ENCODE data around the gene RAB7B. TPM values are rescaled to one million over a fixed set of nuclear protein-coding genes. Genes with fewer than 3 reads are reported as not detected.

RAB7B gene
- total RNA-seq, 2 donors from 2014 or later = 16.1 to 17.5 TPM

DNA sequence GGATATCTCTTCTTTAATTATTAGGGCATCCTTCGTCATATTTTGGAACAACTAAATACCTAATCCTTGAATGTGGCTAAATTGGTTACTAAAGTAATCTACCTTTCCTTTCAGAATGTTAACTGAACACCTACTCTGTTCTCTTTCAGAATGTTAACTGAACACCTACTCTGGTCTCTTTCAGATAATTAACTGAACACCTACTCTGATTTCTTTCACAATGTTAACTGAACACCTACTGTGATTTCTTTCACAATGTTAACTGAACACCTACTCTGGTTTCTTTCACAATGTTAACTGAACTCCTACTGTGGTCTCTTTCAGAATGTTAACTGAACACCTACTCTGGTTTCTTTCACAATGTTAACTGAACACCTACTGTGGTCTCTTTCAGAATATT is 21.9 kb downstream of the RAB7B start:
- H3K27ac ChIP-seq = no peak overlapping the region
- TF ChIP-seq POLR2AphosphoS5 (IDR thresholded peaks at IDR 0.05) = no peak
- no peak for TF ChIP-seq POLR2A (IDR thresholded peaks at IDR 0.05)
- TF ChIP-seq, protein P1, sequence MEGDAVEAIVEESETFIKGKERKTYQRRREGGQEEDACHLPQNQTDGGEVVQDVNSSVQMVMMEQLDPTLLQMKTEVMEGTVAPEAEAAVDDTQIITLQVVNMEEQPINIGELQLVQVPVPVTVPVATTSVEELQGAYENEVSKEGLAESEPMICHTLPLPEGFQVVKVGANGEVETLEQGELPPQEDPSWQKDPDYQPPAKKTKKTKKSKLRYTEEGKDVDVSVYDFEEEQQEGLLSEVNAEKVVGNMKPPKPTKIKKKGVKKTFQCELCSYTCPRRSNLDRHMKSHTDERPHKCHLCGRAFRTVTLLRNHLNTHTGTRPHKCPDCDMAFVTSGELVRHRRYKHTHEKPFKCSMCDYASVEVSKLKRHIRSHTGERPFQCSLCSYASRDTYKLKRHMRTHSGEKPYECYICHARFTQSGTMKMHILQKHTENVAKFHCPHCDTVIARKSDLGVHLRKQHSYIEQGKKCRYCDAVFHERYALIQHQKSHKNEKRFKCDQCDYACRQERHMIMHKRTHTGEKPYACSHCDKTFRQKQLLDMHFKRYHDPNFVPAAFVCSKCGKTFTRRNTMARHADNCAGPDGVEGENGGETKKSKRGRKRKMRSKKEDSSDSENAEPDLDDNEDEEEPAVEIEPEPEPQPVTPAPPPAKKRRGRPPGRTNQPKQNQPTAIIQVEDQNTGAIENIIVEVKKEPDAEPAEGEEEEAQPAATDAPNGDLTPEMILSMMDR (IDR thresholded peaks at IDR 0.05) = no peak
- no peaks in the 10 kb centered on the region for H3K27me3 ChIP-seq (replicated peaks; ENCODE audit: insufficient read depth)
- no peak for DNase-seq (ENCODE audit: low spot score)
- 100% methylated on average over 1 of the region's 1 CpG for WGBS
- H3K36me3 ChIP-seq = no peaks in the 10 kb centered on the region
- H3K4me1 ChIP-seq (replicated peaks) = no peaks in the 10 kb centered on the region
- intact Hi-C loops (cut with DNase I) = no loop called here
- no peak overlapping the region for H3K4me3 ChIP-seq
- H3K9me3 ChIP-seq = no peaks in the 10 kb centered on the region

DNA sequence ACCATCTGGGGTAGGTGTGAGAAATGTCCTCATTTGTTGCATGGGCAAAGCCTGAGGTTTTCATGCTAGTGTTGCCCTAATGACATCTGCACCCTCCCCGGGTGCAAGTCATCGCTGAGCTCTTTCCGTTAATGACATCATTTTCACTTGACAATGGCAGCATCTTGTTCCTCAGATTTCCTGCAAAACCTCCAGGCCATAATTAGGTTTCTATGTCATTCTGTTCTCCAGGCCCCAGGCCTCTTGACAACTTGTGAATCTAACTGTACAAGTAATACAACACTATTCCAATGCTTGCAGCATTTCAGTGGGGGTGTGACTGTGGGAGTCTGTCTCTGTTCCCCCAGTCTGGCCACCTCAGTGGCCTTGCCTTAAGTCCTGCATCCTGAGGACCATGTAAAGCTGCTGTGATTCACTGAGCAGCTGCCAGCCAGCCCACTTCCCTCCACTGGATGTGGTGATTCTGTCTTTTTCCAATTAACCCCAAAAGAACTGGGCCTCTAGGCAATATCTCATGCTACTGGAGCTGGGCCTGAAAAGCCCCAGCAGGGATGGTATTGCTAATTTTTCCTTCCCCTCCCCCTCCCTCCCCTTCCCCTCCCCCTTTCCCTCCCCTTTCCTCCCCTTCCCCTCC is 22.8 kb downstream of the RAB7B start:
- DNase-seq (ENCODE audit: low spot score) = no peak
- no peaks in the 10 kb centered on the region for H3K9me3 ChIP-seq
- H3K4me3 ChIP-seq = no peak overlapping the region
- no peaks in the 10 kb centered on the region for H3K27me3 ChIP-seq (replicated peaks; ENCODE audit: insufficient read depth)
- intact Hi-C loops (cut with DNase I) = no loop called here
- WGBS = 68% methylated on average over 3 of the region's 3 CpGs
- no peaks in the 10 kb centered on the region for H3K4me1 ChIP-seq (replicated peaks)
- H3K36me3 ChIP-seq = no peaks in the 10 kb centered on the region
- no peak overlapping the region for H3K27ac ChIP-seq
- TF ChIP-seq POLR2A (IDR thresholded peaks at IDR 0.05) (no peak), POLR2AphosphoS5 (IDR thresholded peaks at IDR 0.05) (no peak)
- TF ChIP-seq, protein P1 (IDR thresholded peaks at IDR 0.05) = no peak

DNA sequence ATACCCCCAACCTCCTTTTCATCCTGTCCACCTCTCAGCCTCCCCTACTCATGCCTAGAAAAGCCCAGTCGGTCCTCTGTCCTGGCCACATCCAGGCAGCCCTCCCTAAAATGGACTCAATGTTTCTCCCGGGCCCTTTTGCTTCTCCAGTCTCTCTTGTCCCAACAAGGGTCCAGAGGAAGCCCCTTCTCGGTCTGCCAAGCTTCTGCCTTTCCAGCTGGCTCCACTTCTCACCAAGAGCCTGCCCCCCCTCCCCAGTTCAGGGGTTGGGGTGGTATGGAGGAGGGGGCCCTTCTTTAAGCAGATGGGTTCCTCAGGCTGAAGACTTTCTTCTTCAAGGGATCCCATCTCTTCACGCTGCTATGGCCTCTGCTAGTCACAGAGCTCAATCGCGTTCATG is 23.9 kb downstream of the RAB7B start:
- intact Hi-C loops (cut with DNase I) = loop anchor here (5.0 kb wide), 1 partner anchor 317 kb away; no protein-coding TSS in a partner anchor
- no peak overlapping the region for H3K4me3 ChIP-seq
- no peaks in the 10 kb centered on the region for H3K36me3 ChIP-seq
- WGBS = 89% methylated on average over 6 of the region's 6 CpGs
- H3K27ac ChIP-seq = no peak overlapping the region
- no peaks in the 10 kb centered on the region for H3K9me3 ChIP-seq
- TF ChIP-seq, protein P1 (IDR thresholded peaks at IDR 0.05) = no peak
- no peak for TF ChIP-seq POLR2A (IDR thresholded peaks at IDR 0.05)
- TF ChIP-seq POLR2AphosphoS5 (IDR thresholded peaks at IDR 0.05) = no peak
- no peaks in the 10 kb centered on the region for H3K4me1 ChIP-seq (replicated peaks)
- no peak for DNase-seq (ENCODE audit: low spot score)
- no peaks in the 10 kb centered on the region for H3K27me3 ChIP-seq (replicated peaks; ENCODE audit: insufficient read depth)

DNA sequence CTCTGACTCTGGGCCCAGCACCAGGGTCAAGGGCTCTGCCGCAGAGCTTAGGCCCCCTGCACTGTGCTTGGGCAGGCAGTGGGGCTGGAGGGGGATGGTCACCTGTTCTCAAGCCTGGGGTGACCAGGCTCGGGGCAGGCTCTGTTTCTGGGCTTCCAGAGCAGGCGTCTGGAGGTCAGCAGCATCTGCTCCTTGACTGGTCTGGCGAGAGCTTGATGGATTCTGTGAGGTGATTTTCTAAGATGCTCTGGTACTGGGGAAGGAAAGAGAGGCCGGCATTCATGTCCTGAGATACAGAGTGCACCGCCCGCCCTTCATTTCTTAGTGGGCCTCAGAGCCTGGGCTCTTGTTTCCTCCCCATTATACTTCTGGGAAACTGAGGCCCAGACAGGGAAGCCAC is 24.5 kb downstream of the RAB7B start:
- H3K4me1 ChIP-seq (replicated peaks) = no peaks in the 10 kb centered on the region
- TF ChIP-seq POLR2A (IDR thresholded peaks at IDR 0.05) (no peak), POLR2AphosphoS5 (IDR thresholded peaks at IDR 0.05) (no peak)
- TF ChIP-seq, protein P1 (IDR thresholded peaks at IDR 0.05) = no peak
- 89% methylated on average over 7 of the region's 7 CpGs for WGBS
- no peaks in the 10 kb centered on the region for H3K36me3 ChIP-seq
- intact Hi-C loops (cut with DNase I) = loop anchor here (5.0 kb wide), 1 partner anchor 316 kb away; no protein-coding TSS in a partner anchor
- H3K4me3 ChIP-seq = no peak overlapping the region
- H3K27ac ChIP-seq = no peak overlapping the region
- no peaks in the 10 kb centered on the region for H3K27me3 ChIP-seq (replicated peaks; ENCODE audit: insufficient read depth)
- DNase-seq (ENCODE audit: low spot score) = no peak
- no peaks in the 10 kb centered on the region for H3K9me3 ChIP-seq

DNA sequence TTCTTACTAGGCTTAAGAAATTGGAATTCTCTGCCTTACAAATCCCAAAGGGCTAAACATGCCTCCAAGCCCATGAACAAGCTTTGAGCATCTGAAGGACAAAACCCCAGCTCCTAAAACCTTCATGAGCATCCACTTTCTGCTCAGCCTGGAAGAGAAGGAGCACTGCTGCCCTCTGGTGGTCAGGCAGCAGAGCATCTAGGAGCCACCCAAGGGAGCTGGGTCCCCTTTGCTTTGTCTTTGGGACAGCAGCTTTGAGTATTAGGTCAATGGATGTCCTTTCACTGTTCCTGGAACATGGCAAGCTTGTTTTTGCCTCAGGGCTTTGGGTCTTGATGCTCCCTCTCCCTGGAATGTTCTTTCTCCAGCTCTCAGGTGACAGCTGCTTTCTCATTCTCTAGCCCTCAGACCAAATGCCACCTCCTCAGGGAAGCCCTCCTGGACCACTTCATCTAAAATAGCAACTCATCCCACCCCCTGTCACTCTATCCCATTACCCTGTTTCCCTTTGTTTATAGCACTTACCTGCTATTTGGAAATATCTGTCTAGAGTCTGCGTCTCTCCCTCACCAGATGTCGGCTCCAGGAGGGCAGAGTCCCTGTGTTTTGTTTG is 25.7 kb downstream of the RAB7B start:
- 97% methylated on average over 2 of the region's 2 CpGs for WGBS

More for the DNA sequence above, 25.7 kb downstream of the RAB7B start:
- Histone ChIP-seq H3K27ac (no peak overlapping the region), H3K4me3 (no peak overlapping the region), H3K9me3 (no peaks in the 10 kb centered on the region), H3K36me3 (no peaks in the 10 kb centered on the region), H3K4me1 (replicated peaks) (no peaks in the 10 kb centered on the region), H3K27me3 (replicated peaks; ENCODE audit: insufficient read depth) (no peaks in the 10 kb centered on the region)
- peak; percentile 58 for DNase-seq (ENCODE audit: low spot score)
- intact Hi-C loops (cut with DNase I) = loop anchor here (1.0 to 5.0 kb wide), 3 partner anchors 58 to 315 kb away; no protein-coding TSS in a partner anchor
- TF ChIP-seq, protein P1 (IDR thresholded peaks at IDR 0.05) = peak; percentile 92 to 96 (median 94)
- TF ChIP-seq POLR2A (IDR thresholded peaks at IDR 0.05) = no peak
- TF ChIP-seq POLR2AphosphoS5 (IDR thresholded peaks at IDR 0.05) = peak; percentile 52
